GM18909 (cell line): ENCODE results near the gene OSBP2.
A peak's percentile ranks its signal among the peaks of the same experiment; 100 is the strongest.

Experiments used
- ATAC-seq: cut with Tn5 transposase; IDR thresholded peaks from one replicate; pipeline ENCODE4 v1.9.1; 2021; ENCODE audit warnings: mild to moderate bottlenecking; ENCODE audit not compliant: unreplicated experiment, poor library complexity

The OSBP2 gene, protein sequence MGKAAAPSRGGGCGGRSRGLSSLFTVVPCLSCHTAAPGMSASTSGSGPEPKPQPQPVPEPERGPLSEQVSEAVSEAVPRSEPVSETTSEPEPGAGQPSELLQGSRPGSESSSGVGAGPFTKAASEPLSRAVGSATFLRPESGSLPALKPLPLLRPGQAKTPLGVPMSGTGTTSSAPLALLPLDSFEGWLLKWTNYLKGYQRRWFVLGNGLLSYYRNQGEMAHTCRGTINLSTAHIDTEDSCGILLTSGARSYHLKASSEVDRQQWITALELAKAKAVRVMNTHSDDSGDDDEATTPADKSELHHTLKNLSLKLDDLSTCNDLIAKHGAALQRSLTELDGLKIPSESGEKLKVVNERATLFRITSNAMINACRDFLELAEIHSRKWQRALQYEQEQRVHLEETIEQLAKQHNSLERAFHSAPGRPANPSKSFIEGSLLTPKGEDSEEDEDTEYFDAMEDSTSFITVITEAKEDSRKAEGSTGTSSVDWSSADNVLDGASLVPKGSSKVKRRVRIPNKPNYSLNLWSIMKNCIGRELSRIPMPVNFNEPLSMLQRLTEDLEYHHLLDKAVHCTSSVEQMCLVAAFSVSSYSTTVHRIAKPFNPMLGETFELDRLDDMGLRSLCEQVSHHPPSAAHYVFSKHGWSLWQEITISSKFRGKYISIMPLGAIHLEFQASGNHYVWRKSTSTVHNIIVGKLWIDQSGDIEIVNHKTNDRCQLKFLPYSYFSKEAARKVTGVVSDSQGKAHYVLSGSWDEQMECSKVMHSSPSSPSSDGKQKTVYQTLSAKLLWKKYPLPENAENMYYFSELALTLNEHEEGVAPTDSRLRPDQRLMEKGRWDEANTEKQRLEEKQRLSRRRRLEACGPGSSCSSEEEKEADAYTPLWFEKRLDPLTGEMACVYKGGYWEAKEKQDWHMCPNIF

DNA sequence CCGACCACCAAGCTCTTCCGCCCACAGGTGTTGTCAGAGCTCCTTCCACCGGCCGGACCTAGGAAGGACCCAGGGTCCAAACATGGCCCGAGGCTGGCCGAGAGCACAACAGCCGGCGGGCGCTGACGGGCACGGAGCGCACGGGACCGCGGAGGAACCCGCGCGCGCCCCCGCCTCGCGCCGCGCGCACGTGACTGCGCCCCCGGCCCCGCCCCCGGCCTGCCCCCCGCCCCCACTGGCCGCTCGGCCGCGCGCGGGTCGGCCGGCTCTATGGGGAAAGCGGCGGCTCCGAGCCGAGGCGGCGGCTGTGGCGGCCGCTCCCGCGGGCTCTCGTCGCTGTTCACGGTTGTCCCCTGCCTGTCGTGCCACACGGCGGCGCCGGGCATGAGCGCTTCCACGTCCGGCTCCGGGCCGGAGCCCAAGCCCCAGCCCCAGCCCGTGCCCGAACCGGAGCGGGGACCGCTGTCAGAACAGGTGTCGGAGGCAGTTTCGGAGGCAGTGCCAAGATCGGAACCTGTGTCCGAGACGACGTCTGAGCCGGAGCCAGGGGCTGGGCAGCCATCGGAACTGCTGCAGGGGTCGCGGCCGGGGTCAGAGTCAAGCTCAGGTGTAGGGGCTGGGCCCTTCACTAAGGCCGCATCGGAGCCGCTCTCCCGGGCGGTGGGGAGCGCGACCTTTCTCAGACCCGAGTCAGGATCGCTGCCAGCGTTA is at the start of gene OSBP2:
OSBP2 (plus strand) TSS at position 235 of the 711 bp plus-strand sequence; CDS start at position 271, 36 bp downstream.
- ATAC-seq: no peak

DNA sequence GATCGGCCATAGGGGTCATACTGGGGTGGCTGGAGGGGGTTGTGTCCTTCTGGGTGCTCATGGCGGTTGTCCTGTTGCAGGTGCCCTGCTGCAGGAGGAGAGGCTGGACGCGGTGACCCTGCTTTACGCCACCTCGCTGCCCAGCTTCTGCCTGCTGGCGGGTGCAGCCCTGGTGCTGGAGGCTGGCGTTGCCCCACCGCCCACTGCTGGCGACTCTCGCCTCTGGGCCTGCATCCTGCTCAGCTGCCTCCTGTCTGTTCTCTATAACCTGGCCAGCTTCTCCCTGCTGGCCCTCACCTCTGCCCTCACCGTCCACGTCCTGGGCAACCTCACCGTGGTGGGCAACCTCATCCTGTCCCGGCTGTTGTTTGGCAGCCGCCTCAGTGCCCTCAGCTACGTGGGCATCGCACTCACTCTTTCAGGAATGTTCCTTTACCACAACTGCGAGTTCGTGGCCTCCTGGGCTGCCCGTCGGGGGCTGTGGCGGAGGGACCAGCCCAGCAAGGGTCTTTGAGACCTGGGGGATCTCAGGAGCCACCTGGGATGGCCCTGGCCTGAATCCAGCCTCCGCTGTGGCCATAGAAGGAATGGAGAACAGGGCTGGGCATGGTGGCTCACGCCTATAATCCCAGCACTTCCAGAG is 48.0 kb upstream of the OSBP2 start:
- no peak for ATAC-seq

DNA sequence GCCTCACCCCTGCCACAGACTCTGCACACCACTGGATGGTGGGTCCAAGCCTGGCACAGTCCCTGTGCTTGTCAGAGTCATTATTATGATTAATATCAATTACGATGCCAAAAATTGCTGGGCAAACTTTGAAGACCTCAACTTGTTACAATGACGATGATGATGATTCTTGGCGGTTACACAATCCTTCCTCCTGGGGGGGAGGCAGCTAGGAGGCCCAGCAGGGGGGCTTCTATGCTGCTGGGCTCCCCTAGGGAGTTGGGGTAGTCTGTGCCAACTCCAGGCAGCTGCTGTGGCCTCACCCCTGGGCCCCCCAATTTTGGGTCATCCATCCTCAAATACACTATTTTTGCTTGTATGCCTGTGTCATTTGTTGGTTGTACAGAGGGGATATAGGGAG is 47.1 kb upstream of the OSBP2 start:
- no peak for ATAC-seq

DNA sequence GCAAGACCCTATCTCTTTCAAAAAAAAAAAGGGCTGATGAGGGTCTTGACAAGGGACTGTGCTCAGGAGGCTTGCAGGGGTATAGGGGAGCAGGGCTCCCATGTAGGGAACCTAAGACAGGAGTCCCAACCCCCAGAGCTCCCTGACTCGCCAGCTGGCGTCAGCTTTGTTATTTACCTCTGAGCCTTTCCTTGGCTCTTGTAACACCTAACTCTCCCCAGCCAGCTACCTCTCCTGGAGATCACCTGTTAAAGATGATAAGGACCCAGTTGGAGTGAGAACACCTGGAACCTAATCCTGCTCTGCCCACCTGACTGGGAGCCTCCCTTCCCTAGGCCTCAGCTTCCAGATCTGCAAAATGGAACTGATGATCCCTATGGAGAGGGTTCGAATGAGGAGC is 45.8 kb upstream of the OSBP2 start:
- ATAC-seq: no peak

DNA sequence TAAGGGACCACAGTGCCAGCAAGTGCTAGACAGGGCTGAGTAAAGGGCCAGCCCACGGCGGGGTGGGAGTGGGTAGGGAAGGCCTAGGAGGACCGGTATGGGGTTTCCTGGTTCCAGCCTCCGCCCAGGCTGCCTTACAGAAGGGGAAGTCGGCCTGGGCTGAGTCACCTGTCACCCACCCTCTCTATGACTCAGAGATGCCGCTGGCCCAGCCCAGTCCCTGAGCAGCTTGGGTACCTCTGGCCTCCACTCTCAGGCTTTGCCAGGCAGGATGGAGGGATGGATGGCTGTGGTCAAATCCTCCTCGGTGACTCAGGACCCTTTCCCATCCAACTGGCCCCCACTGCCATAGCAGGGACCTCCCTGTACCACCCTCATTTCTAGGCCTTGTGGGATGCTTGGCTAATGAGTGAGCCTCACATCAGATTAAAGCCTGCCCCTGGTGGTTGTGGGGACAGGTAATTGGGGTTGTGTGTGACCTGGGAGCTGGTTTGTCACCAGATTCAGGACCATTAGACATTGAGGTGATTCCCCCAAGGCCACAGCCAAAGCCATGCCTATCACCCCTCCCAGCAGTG is 45.2 kb upstream of the OSBP2 start:
- ATAC-seq: no peak

DNA sequence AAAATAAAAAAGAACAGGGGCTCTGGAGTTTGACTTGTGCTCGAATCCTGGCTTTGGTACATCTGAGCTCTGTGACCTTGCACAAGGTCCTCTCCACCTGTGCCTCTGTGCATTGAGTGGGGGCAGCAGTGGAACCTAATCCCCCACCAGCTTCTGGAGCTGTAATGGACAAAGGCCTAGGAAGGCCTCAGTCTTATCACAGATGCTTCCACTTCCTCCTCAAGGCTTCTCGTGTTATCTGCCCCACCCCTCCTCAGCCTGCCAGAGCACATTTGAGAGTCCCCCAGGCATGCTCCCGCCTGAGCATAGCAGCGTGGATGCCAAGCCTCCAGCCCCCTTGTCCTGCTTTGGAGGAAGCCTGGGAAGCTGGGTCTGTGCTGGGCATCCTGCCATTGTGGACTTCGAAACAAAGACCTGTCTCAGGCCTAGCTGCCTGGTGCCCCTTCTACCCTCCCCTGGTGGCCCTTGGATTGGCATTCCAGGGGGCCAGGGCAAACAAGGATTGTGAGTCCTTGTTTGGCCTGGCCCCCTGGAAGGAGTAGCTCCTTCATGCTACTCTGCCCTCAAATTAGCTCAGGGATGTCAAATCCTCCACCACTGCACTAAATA is 44.1 kb upstream of the OSBP2 start:
- ATAC-seq: no peak

DNA sequence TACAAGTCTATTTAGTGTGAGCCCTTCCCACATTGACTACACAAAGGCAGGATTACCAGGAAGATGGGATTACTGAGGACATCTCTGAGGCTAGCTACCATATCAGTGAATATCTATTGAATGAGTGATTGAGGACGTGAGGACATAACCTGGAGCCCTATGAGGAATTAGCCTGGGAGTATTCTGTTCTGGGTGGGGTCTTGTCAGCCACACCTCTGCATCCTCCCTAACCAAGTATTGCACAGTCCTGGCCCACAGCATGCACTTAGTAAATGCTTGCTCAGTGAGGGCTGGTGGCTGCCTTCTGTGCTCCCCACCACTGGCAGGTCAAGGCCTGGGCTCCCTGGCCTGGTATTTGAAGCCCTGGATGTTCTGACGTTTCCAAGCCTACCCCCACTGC is 41.8 kb upstream of the OSBP2 start:
- ATAC-seq: no peak

DNA sequence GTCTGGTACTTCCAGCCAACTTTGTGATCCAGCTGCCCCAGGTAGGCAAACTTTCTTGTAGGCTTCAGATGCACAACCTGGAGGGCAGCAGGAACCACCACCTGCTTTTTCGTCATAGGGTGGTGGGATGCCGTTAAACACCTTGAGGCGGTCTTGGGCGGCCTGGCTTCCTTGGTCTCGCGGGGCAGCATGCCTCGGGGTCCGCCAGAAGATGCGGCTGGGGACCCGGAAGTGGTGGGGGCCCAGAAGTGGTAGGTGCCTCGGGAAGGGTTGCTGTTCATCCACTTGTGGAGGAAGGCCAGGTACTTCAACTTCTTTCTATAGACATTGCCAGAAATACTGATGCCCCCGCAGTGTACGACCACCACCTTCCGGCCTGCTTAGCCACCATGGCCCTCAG is 40.3 kb upstream of the OSBP2 start:
- ATAC-seq: no peak

DNA sequence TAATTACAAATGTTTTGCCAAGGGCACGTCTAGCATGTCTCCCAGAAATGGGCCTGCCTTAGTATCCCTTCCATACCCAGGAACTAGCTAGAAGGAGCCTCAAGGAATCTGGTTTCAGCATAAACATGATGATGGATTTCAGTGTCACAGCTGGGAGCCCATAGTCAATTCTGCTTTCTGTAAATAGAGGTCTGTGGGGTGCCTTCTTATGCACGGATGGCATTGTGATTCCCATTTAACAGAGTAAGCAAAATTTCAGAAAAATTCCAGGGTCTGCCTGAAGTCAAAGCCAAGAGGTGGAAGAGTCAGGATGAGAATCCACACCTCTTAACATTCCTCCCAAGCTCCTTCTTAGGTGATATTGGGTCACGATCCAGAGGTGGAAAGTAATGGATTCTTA is 39.1 kb upstream of the OSBP2 start:
- ATAC-seq: no peak

DNA sequence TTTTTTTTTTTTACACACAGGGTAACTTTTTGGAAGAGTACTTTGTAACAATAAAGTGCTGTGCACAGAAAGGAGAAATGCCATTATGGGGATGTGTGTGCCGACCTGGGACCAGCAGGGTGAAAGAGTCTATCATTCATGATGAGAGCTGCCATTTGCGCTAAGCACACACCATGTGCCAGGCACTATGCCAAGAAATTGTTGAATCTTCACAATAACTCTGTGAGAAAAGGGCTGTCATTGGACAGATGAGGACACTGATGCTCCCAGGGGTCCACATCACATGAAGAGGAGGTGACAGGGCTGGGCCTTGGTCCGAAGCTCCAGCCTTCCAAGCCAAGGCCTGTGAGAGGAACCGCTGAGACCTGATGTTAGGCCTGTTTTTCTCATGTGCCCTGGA is 32.6 kb upstream of the OSBP2 start:
- no peak for ATAC-seq

DNA sequence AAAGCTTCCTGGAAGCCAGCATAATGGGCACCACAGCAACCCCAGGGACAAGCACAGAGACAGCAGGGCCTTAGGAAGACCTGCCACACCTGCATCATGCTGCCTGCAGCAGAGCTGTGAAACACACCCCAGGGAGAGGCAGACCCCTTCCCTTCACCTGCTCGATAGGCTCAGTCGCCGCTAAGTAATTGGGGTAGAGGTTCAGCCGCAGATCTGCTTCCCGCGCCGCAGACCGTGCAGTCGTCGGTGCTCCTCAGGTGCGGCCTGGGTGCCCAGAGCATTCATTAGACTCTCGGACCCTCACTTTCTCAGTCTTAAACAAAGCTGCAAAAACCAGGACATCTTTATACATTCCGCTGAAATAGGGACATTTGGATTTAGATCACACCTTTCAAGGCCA is 29.9 kb upstream of the OSBP2 start:
- no peak for ATAC-seq

DNA sequence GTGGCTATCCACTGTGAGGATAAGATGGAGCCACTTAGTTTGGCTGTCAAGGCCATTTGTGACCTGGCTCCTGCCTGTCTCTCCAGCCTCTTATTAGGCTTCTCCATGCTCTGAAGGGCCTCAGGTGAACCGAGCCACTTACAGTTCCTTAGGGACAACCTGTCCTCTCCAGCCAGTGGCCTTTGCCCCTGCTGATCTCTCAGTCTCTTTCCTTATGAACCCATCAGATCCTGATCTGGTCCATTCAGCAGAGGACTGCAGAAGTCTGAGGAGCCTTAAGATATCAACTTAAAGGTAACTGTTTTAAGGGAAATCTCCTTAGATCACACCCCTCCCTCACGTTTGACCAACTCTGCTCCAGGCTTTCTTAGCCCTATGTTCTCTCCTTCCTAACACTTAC is 29.4 kb upstream of the OSBP2 start:
- ATAC-seq: no peak

DNA sequence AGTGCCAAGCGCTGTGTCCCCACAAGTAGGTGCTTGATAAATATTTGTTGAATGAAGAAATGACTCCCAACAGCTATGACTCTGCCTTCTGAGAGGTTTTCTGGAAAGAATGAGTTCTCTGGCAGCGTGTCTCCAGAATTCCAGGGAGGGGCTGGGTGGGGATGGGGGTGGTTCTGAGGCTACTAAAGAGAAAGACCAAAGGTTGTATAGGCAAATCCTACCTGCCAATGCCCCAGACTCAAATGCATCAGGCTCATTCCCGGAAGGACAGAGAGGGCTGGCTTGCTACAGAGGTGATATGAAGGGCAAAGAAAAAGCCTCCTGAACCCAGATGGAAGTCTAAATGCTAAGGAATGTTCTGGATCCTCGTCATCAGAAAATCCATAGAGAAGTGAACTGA is 28.9 kb upstream of the OSBP2 start:
- ATAC-seq: no peak

DNA sequence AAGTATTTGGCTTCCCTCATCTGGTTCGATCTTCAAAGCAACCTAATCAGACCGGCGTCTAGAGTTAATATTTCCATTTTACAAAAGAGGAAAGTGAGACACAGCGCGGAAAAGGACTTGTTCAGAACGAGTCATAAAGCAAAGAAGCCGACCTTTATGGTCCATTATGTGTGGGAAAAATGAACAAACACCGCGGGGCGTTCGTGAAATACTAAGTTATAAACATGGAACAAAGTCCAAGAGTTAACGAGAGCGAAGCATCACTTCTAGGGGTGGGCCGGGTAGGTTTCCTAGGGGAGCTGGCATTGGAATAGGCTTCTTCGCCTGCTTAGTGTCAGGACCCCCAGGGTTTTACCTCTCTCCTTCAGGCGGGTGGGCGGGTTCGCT is 27.6 kb upstream of the OSBP2 start:
- no peak for ATAC-seq

DNA sequence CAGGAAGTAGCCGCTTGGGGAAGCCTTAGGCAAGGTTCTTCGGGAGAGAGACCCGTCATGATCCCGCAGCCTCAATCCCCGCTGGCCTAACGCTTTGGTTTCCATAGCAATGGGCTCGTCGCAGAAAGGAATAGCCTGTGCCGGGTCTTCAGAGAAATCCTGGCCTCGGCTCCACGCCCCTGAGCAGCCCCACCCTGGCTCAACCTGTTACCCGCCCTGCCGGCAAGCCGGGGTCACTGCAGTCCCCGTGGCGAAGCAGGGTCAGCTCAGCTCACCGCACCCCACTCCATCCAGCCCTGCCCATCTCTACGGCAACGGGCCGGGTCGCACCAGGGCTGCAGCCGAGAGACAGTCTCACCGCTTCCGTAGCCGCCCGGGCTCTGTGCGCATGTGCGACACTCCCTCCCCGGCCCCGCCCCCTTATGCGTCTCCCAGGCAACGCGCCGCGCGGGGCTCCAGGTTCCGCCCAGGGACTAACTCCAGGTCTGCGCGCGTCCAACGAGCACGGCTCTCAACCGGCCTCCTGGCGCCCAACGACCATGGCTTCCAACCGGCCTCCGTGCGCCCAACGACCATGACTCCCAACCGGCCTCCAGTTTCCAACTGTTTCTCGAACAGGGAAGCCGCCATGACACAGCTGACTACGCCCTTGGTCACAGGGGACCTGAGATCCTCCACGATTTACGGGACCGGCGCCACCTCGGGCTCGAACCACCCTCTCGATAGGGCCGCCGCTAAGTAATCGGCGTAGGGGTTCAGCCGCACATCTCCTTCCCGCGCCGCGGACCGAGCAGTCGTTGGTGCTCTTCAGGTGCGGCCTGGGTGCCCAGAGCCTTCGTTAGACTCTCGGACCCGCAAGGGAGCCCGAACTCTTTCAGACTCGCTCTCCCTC is 26.9 kb upstream of the OSBP2 start, which contains the start of gene DUSP18:
DUSP18 (minus strand) TSS at position 382 of the 892 bp plus-strand sequence. CDS start 3,872 bp downstream, outside the sequence.
- peak; percentile 91 for ATAC-seq

DNA sequence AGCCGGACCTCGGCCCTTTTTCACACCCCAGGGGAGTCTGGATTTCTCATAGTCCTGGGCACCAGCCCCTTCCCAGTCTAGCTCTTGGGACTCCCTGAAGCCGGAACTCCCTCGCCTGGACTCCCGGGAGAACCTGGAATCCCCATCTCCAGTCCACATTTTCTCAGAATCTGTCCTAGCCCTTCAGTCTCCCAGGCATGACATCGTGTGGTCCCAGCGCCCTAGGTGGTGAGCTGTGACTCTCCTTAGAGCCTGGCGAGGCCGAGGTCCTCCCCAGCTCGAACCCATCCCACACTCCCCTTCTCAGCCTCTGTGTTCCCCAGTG is 26.3 kb upstream of the OSBP2 start:
- no peak for ATAC-seq

DNA sequence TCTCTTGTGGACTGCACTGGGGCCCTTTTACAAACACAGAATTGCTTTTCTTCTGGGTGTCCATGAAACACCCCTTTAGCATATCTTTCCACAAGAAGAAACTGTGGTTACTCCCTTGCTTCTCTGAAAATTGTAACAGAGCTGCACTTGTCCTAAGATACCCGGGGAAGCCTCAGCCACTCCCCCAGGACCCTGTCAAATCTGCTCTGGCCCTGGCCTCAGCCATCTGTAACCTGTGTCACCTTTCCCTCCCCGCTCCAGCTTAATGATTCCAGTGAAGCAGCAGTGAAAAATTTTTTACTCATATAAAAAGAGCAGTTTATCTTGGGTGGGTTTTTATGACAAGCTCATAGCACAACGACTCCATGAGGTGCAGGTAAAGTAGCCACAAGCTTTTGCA is 23.6 kb upstream of the OSBP2 start:
- no peak for ATAC-seq

DNA sequence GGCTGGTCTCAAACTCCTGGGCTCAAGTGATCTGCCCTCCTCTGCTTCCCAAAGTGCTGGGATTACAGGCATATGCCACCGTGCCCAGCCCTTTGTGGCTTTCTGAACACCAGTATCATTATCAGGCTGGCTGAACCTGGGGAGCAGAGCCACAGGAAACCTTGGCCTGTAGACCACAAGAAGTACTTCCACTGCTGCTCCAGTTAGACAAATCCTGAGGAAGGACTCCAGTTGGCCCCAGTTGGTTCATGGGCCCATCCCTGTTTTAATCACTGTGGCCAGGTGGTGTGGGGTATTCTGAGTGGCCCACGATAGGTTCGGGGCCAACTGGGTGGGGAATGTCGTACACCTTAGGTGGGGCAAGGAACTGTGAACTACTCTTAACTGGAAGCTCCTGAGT is 21.5 kb upstream of the OSBP2 start:
- ATAC-seq: no peak

DNA sequence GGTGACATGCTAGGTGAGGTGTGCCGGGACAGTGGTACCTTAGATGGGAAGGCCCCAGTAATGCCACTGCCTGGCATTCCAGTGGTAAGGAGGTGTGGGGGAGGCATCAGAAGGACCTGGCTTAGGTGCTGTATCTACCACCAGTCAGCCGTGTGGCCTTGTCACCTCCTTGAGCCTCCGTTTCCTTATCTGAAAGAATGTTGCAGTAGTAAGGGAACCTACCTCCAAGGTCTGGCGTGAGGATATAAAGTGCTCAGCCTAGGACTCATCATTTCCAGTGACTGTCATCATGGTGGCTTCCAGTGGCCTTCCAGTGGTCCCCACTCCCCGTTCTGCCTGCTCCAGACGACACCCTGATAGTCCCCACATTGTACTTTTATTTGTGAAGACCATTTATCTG is 20.2 kb upstream of the OSBP2 start:
- ATAC-seq: no peak
